ENCODE data around the gene DNM1.

- TF ChIP-seq CTCF (IDR thresholded peaks at IDR 0.05) = no peak
- no peak for TF ChIP-seq POLR2A (IDR thresholded peaks at IDR 0.05)
These were observed 62.2 kb downstream of the DNM1 start for GRCh38 chr9:128265348-128265847.
